C4-2B (cell line): ENCODE results near the gene CABP5.

Experiments
- CTCF ChIP-seq: fragments of 450-650 bp; conservative IDR thresholded peaks from 2 replicates; pipeline ENCODE4 v1.5.1; 2017; ENCODE audit warnings: mild to moderate bottlenecking
- ZFX ChIP-seq: fragments of 450-650 bp; IDR thresholded peaks from 2 replicates; pipeline ENCODE4 v1.6.1; 2017

- no peak for TF ChIP-seq CTCF
- no peak for TF ChIP-seq ZFX
Measured at GRCh38 chr19:48085076-48085475, 41.2 kb upstream of the CABP5 start.
